Stomach (tissue), 4 donors: Measurements from ENCODE around the gene SEMA6C.

Experiments used
- CTCF ChIP-seq, 7 experiments: fragments of 450-650 bp in 4 of 7; fragments of 200-600 bp in 3 of 7; sonication (generic) in 3 of 7; IDR thresholded peaks; one replicate each; pipeline ENCODE4 v1.5.1; 2016 to 2019; ENCODE audit warnings: antibody characterized with exemption in 7 of 7, control low read depth in 2 of 7, mild to moderate bottlenecking in 1 of 7
- POLR2A ChIP-seq, 4 donors: fragments of 450-650 bp; IDR thresholded peaks; one replicate each; pipeline ENCODE4 v1.6.1; 2016; ENCODE audit warnings: antibody characterized with exemption in 4 of 4, control low read depth in 2 of 4, mild to moderate bottlenecking in 1 of 4, moderate library complexity in 1 of 4
- POLR2AphosphoS5 ChIP-seq, 3 donors: sonication (generic); formaldehyde crosslinking; IDR thresholded peaks; one replicate each; pipeline ENCODE4 v1.6.1; 2016; ENCODE audit warnings: antibody characterized with exemption in 3 of 3

- no peak for TF ChIP-seq POLR2AphosphoS5 (IDR thresholded peaks at IDR 0.05)
- TF ChIP-seq CTCF (IDR thresholded peaks at IDR 0.05) = no peak
- no peak for TF ChIP-seq POLR2A (IDR thresholded peaks at IDR 0.05)
Observed at GRCh38 chr1:151104630-151105029, 41.8 kb downstream of the SEMA6C start.
